HEK293 (cell line): ENCODE measurements around the gene COPZ1.
"Not testable (repeated sequence)": the region's sequence is repeated elsewhere in the genome, so short reads cannot be mapped to it uniquely, and the experiment has no call there.

ENCODE experiments used
- MEIS1 ChIP-seq: sonication (generic); formaldehyde crosslinking; IDR thresholded peaks from 2 replicates; pipeline ENCODE4 v1.8.1; 2022; ENCODE audit warnings: missing genetic modification reagents, mild to moderate bottlenecking, borderline replicate concordance
- SETDB1 ChIP-seq: IDR thresholded peaks from one replicate; pipeline ENCODE4 v1.6.1; 2017; ENCODE audit warnings: mild to moderate bottlenecking, low read length, moderate library complexity, mixed read lengths; ENCODE audit not compliant: insufficient read length
- ZNF184 ChIP-seq: fragments of 450-650 bp; IDR thresholded peaks from 2 replicates; pipeline ENCODE4 v1.5.1; 2018; ENCODE audit warnings: missing biosample characterization, mild to moderate bottlenecking, missing genetic modification characterization
- ZNF585B ChIP-seq: fragments of 450-650 bp; formaldehyde crosslinking; IDR thresholded peaks from 2 replicates; pipeline ENCODE4 v1.5.1; 2016; ENCODE audit warnings: missing biosample characterization, missing genetic modification characterization
- TF ChIP-seq, protein P1 (sequence below): fragments of 450-650 bp; formaldehyde crosslinking; IDR thresholded peaks from 2 replicates; pipeline ENCODE4 v1.5.1; 2017; ENCODE audit warnings: missing biosample characterization, missing genetic modification characterization

DNA sequence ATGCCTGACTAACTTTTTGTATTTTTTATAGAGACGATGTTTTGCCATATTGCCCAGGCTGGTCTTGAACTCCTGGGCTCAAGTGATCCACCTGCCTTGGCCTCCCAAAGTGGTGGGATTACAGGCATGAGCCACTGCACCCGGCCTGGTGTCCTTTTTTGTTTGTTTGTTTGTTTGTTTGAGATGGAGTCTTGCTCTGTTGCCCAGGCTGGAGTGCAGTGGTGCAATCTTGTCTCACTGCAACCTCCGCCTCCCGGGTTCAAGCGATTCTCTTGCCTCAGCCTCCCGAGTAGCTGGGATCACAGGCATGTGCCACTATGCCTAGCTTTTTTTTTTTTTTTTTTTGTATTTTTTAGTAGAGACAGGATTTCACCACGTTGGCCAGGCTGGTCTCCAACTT, 29.3 kb downstream of the COPZ1 start:
- TF ChIP-seq, protein P1, sequence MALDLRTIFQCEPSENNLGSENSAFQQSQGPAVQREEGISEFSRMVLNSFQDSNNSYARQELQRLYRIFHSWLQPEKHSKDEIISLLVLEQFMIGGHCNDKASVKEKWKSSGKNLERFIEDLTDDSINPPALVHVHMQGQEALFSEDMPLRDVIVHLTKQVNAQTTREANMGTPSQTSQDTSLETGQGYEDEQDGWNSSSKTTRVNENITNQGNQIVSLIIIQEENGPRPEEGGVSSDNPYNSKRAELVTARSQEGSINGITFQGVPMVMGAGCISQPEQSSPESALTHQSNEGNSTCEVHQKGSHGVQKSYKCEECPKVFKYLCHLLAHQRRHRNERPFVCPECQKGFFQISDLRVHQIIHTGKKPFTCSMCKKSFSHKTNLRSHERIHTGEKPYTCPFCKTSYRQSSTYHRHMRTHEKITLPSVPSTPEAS (tag by site-specific recombination) = not testable (repeated sequence)
- TF ChIP-seq ZNF184; MEIS1 (CRISPR knock-in tag); ZNF585B (tag by site-specific recombination); SETDB1: not testable (repeated sequence)
